Measurements from ENCODE around the gene ECEL1. TPM values are rescaled to one million over a fixed set of nuclear protein-coding genes. Genes with fewer than 3 reads are reported as not detected.

ECEL1 gene
- total and polyA plus RNA-seq, 8 donors = 0.35 to 1.1 TPM; not detected in 6

- no peak overlapping the region for H3K27ac ChIP-seq
- no peak overlapping the region for H3K4me3 ChIP-seq
- H3K9me3 ChIP-seq = no peaks in the 10 kb centered on the region
- H3K27me3 ChIP-seq = peaks cover 0 to 26% (median 9%) of the 10 kb centered on the region in 3 donors
- intact Hi-C loops (cut with DNase I; ENCODE audit: low total_unique reads) = no loop called here
- H3K36me3 ChIP-seq = no peaks in the 10 kb centered on the region
- no peak for DNase-seq
- H3K4me1 ChIP-seq = no peaks in the 10 kb centered on the region
- WGBS, 5 donors = 85 to 95% (median 89%) methylated on average over 15 to 18 of the region's 18 CpGs
- TF ChIP-seq CTCF (IDR thresholded peaks at IDR 0.05) = no peak
- no peak for TF ChIP-seq POLR2A (IDR thresholded peaks at IDR 0.05)
- no peak for TF ChIP-seq POLR2AphosphoS5 (IDR thresholded peaks at IDR 0.05)
- TF ChIP-seq EP300 (IDR thresholded peaks at IDR 0.05) = no peak
These were observed 23.7 kb downstream of the ECEL1 start for GRCh38 chr2:232463701-232464543.

- Histone ChIP-seq H3K4me3 (no peak overlapping the region), H3K9me3 (no peaks in the 10 kb centered on the region), H3K27me3 (peaks cover 0 to 57% (median 21%) of the 10 kb centered on the region in 3 donors), H3K36me3 (no peaks in the 10 kb centered on the region), H3K4me1 (no peaks in the 10 kb centered on the region), H3K27ac (no peak overlapping the region)
- DNase-seq = no peak
- intact Hi-C loops (cut with DNase I; ENCODE audit: low total_unique reads) = no loop called here
- TF ChIP-seq POLR2A (IDR thresholded peaks at IDR 0.05) (no peak), EP300 (IDR thresholded peaks at IDR 0.05) (no peak), CTCF (IDR thresholded peaks at IDR 0.05) (no peak), POLR2AphosphoS5 (IDR thresholded peaks at IDR 0.05) (no peak)
- WGBS, 5 donors = 53 to 78% (median 60%) methylated on average over 2 of the region's 2 CpGs
These were observed 27.5 kb downstream of the ECEL1 start for GRCh38 chr2:232460171-232460570.

GRCh38 chr2:232459419-232460035 lies 28.1 kb downstream of the ECEL1 start:
- DNase-seq = no peak

More at GRCh38 chr2:232459419-232460035, 28.1 kb downstream of the ECEL1 start:
- Histone ChIP-seq H3K9me3 (no peaks in the 10 kb centered on the region), H3K4me1 (no peaks in the 10 kb centered on the region), H3K36me3 (no peaks in the 10 kb centered on the region), H3K4me3 (no peak overlapping the region), H3K27ac (no peak overlapping the region), H3K27me3 (peaks cover 0 to 57% (median 21%) of the 10 kb centered on the region in 3 donors)
- intact Hi-C loops (cut with DNase I; ENCODE audit: low total_unique reads) = no loop called here
- whole genome bisulfite sequencing, 5 donors = 77 to 88% (median 82%) methylated on average over 9 to 11 of the region's 11 CpGs
- TF ChIP-seq POLR2A (IDR thresholded peaks at IDR 0.05) (no peak), CTCF (IDR thresholded peaks at IDR 0.05) (no peak), POLR2AphosphoS5 (IDR thresholded peaks at IDR 0.05) (no peak), EP300 (IDR thresholded peaks at IDR 0.05) (no peak)

Measured in stomach (tissue), 9 donors.